Heart right ventricle (tissue), 16 donors: ENCODE data around the gene ANAPC10. TPM values are rescaled to one million over a fixed set of nuclear protein-coding genes. Genes with fewer than 3 reads are reported as not detected.
A peak's percentile ranks its signal among the peaks of the same experiment; 100 is the strongest.

Experiments used
- ATAC-seq, 8 donors: fragments of 200-7000 bp; cut with Tn5 transposase; one replicate each; pipeline ENCODE4 v1.9.1; 2020; ENCODE audit warnings: mild to moderate bottlenecking in 8 of 8, moderate library complexity in 8 of 8, moderate number of reproducible peaks in 1 of 8
- DNase-seq, 2 donors: peaks; one replicate each; pipeline ENCODE4 v3.0.0-alpha.2; 2020
- H3K27ac ChIP-seq, 10 donors: fragments of 200-600 bp; sonication (generic) in 2 of 10; one replicate each; pipeline versions ENCODE4 v1.5.0 to v1.8.0; 2020 to 2022; ENCODE audit warnings: mild to moderate bottlenecking in 3 of 10
- H3K27me3 ChIP-seq, 7 donors: fragments of 200-600 bp; one replicate each; pipeline ENCODE4 v1.8.0; 2021 to 2022; ENCODE audit warnings: mild to moderate bottlenecking in 2 of 7
- H3K36me3 ChIP-seq, 9 donors: fragments of 200-600 bp; sonication (generic) in 1 of 9; one replicate each; pipeline versions ENCODE4 v1.5.0 to v1.8.0; 2020 to 2022; ENCODE audit warnings: mild to moderate bottlenecking in 2 of 9
- H3K4me1 ChIP-seq, 9 donors: fragments of 200-600 bp; sonication (generic) in 1 of 9; one replicate each; pipeline versions ENCODE4 v1.5.0 to v1.8.0; 2020 to 2022; ENCODE audit warnings: mild to moderate bottlenecking in 4 of 9
- H3K4me3 ChIP-seq, 10 donors: fragments of 200-600 bp; sonication (generic) in 2 of 10; one replicate each; pipeline versions ENCODE4 v1.5.0 to v1.8.0; 2020 to 2022; ENCODE audit warnings: mild to moderate bottlenecking in 7 of 10, moderate library complexity in 2 of 10
- H3K9me3 ChIP-seq, 11 donors: fragments of 200-600 bp in 10 of 11; sonication (generic) in 2 of 11; one replicate each; pipeline versions ENCODE4 v1.5.0 to v1.8.0; 2013 to 2022; ENCODE audit warnings: mild to moderate bottlenecking in 2 of 11, control low read depth in 1 of 11, moderate library complexity in 1 of 11
- CTCF ChIP-seq, 9 donors: fragments of 200-600 bp; sonication (generic) in 2 of 9; IDR thresholded peaks; one replicate each; pipeline versions ENCODE4 v1.5.0 to v1.8.0; 2021 to 2022; ENCODE audit warnings: antibody characterized with exemption in 9 of 9, mild to moderate bottlenecking in 5 of 9, moderate library complexity in 1 of 9
- WGBS, 2 donors: extraction: QIAGEN DNeasy Blood & Tissue Kit; methylation state at CpG; one replicate each; pipeline ENCODE4 v1.1.7; 2013; ENCODE audit warnings: inconsistent platforms in 1 of 2; 5-methylcytosine and 5-hydroxymethylcytosine counted together
- intact Hi-C, 10 donors: fragments of 100-400 bp; cut with DNase I; formaldehyde crosslinking; loops; one replicate each; pipeline versions ENCODE4 v1.11.1 to v1.14.2; 2022
- polyA plus RNA-seq, 2 donors: library from polyadenylated mRNA; stranded (reverse); fragments of 200-250 nt; gene quantifications; one replicate each; pipeline ENCODE4 v1.2.3, GENCODE V29; 2013
- total RNA-seq, 10 donors: library from RNA; stranded (reverse); fragmentation: NEBNext Ultra II Directional in 3 of 10; extraction: Animal tissue kit (Norgen Biotek cat#: 25700) in 3 of 10; gene quantifications; one replicate each; pipeline versions ENCODE4 v1.2.1 to v1.2.4, GENCODE V29; 2021 to 2023
- donor health status: Arrhythmogenic right ventricular cardiomyopathy.
- donor health status: ischemic (EF 13 %, LVEDD 7.1; RV severe dilation, severe dysfunction).
- donor health status: healthy with polysubstance abuse.
- donor health status: DM: no; HTN: yes; CAD: no.
- donor health status: DM: no; HTN: no; CAD: no.
- donor health status: ischemic (EF 25% LVEDD 6.9; RV normal size, moderate dysfunction).
- donor health status: ischemic (EF 25% LVEDD 5.7; RV mildly dilated, moderate dysfunction).
- donor health status: healthy.
- donor health status: DM: yes; HTN: yes; CAD: no.
- donor health status: Ischemic cardiomyopathy.
- donor health status: ischemic (EF 35%, LVEDD 5.7; RV mildly dilated, moderate dysfunction).
- donor health status: nonischemic (EF 11% LVEDD 7.7; RV severe dilation, severe dysfunction).
- donor health status: DM: yes; HTN: yes; CAD: no.
- donor health status: PGD.
- donor health status: ischemic (EF 29% LVEDD 5.4; RV normal size, mild dysfunction).
- donor health status: nonischemic (EF 23%, LVEDD 6.1; RV moderate dilation, normal function).

The ANAPC10 gene
- total and polyA plus RNA-seq, 12 donors: 10.3 to 23.0 (median 14.6) TPM

GRCh38 chr4:145107126-145107525, 9.1 kb upstream of the ANAPC10 start:
- TF ChIP-seq CTCF (IDR thresholded peaks at IDR 0.05): no peak
- intact Hi-C loops: loop anchor here in 2 of 10 donors (5.0 kb wide), 1 partner anchor 35 kb away; no protein-coding TSS in a partner anchor
- peaks cover 0 to 36% (median 11%) of the 10 kb centered on the region in 9 donors for H3K4me1 ChIP-seq
- H3K9me3 ChIP-seq: no peaks in the 10 kb centered on the region
- DNase-seq (no peak), ATAC-seq (no peak)
- peak overlapping the region in 1 of 10 donors; percentile 13 for H3K27ac ChIP-seq
- H3K36me3 ChIP-seq: peaks cover 0 to 82% (median 37%) of the 10 kb centered on the region in 9 donors
- WGBS, 2 donors: 46 to 58% methylated on average over 2 of the region's 2 CpGs
- no peak overlapping the region for H3K4me3 ChIP-seq
- H3K27me3 ChIP-seq: no peaks in the 10 kb centered on the region

GRCh38 chr4:145103496-145103895, 5.5 kb upstream of the ANAPC10 start:
- TF ChIP-seq CTCF (IDR thresholded peaks at IDR 0.05): no peak
- H3K27ac ChIP-seq: no peak overlapping the region
- no peaks in the 10 kb centered on the region for H3K9me3 ChIP-seq
- H3K4me1 ChIP-seq: peaks cover 0 to 66% (median 34%) of the 10 kb centered on the region in 9 donors
- ATAC-seq (no peak), DNase-seq (no peak)
- peaks cover 0 to 46% (median 20%) of the 10 kb centered on the region in 9 donors for H3K36me3 ChIP-seq
- 77 to 78% methylated on average over 3 of the region's 3 CpGs for WGBS, 2 donors
- H3K27me3 ChIP-seq: no peaks in the 10 kb centered on the region
- intact Hi-C loops: no loop called here
- H3K4me3 ChIP-seq: no peak overlapping the region

- Histone ChIP-seq H3K27ac (no peak overlapping the region), H3K4me3 (no peak overlapping the region), H3K9me3 (no peaks in the 10 kb centered on the region), H3K36me3 (peaks cover 0 to 37% (median 20%) of the 10 kb centered on the region in 9 donors), H3K27me3 (no peaks in the 10 kb centered on the region), H3K4me1 (peaks cover 0 to 63% (median 34%) of the 10 kb centered on the region in 9 donors)
- no peak for TF ChIP-seq CTCF (IDR thresholded peaks at IDR 0.05)
- DNase-seq (no peak), ATAC-seq (no peak)
- intact Hi-C loops: no loop called here
- 88 to 91% methylated on average over 2 of the region's 2 CpGs for WGBS, 2 donors
Observed at GRCh38 chr4:145102619-145103018, 4.6 kb upstream of the ANAPC10 start.

GRCh38 chr4:145101091-145101490, 3.1 kb upstream of the ANAPC10 start:
- no peak for TF ChIP-seq CTCF (IDR thresholded peaks at IDR 0.05)
- H3K27ac ChIP-seq: no peak overlapping the region
- ATAC-seq (no peak), DNase-seq (no peak)
- WGBS, 2 donors: 94 to 97% methylated on average over 1 of the region's 1 CpG
- no peaks in the 10 kb centered on the region for H3K9me3 ChIP-seq
- H3K27me3 ChIP-seq: no peaks in the 10 kb centered on the region
- H3K4me3 ChIP-seq: no peak overlapping the region
- H3K4me1 ChIP-seq: peaks cover 3 to 64% (median 41%) of the 10 kb centered on the region in 9 donors
- intact Hi-C loops: no loop called here
- peaks cover 0 to 23% (median 14%) of the 10 kb centered on the region in 9 donors for H3K36me3 ChIP-seq
